Karpas-422 (cell line): ENCODE results near the gene CYP4F22. TPM values are rescaled to one million over a fixed set of nuclear protein-coding genes. Genes with fewer than 3 reads are reported as not detected.
"Not testable (repeated sequence)": the region's sequence is repeated elsewhere in the genome, so short reads cannot be mapped to it uniquely, and the experiment has no call there.

Experiments used
- DNase-seq: peaks from one replicate; pipeline ENCODE4 v3.0.0-alpha.2; 2015
- H2AFZ ChIP-seq: fragments of 200-600 bp; sonication (generic); 2 replicates; pipeline ENCODE4 v1.6.1; 2014; ENCODE audit warnings: antibody characterized with exemption, low read length, mixed read lengths
- H3K27ac ChIP-seq: fragments of 200-600 bp; sonication (generic); 2 replicates; pipeline ENCODE4 v1.5.1; 2014; ENCODE audit warnings: mild to moderate bottlenecking, low read length, moderate library complexity
- H3K27me3 ChIP-seq: fragments of 200-600 bp; sonication (generic); 2 replicates; pipeline ENCODE4 v1.6.1; 2014; ENCODE audit warnings: low read length, mixed read lengths
- H3K36me3 ChIP-seq: fragments of 200-600 bp; sonication (generic); 2 replicates; pipeline ENCODE4 v1.6.1; 2014; ENCODE audit warnings: low read length, mixed read lengths; ENCODE audit not compliant: insufficient read depth
- H3K4me1 ChIP-seq: fragments of 200-600 bp; sonication (generic); 2 replicates; pipeline ENCODE4 v1.6.1; 2014; ENCODE audit warnings: mild to moderate bottlenecking, low read length, mixed read lengths
- H3K4me2 ChIP-seq: fragments of 200-600 bp; sonication (generic); 2 replicates; pipeline ENCODE4 v1.6.1; 2014; ENCODE audit warnings: low read length, low read depth, mild to moderate bottlenecking; ENCODE audit not compliant: poor library complexity, severe bottlenecking
- H3K4me3 ChIP-seq: fragments of 200-600 bp; sonication (generic); 2 replicates; pipeline ENCODE4 v1.5.1; 2014; ENCODE audit warnings: mild to moderate bottlenecking, antibody characterized with exemption, low read length, mixed read lengths
- H3K79me2 ChIP-seq: fragments of 200-600 bp; sonication (generic); 2 replicates; pipeline ENCODE4 v1.6.1; 2014; ENCODE audit warnings: mild to moderate bottlenecking, low read length, mixed read lengths
- H3K9ac ChIP-seq: fragments of 200-600 bp; sonication (generic); 2 replicates; pipeline ENCODE4 v1.6.0; 2014; ENCODE audit warnings: low read length
- H3K9me2 ChIP-seq: fragments of 200-600 bp; sonication (generic), shearing (Covaris generic); replicated peaks from 2 replicates; pipeline ENCODE4 v1.6.0; 2014; ENCODE audit warnings: mild to moderate bottlenecking, low read length, moderate library complexity; ENCODE audit not compliant: insufficient read depth
- H3K9me3 ChIP-seq: fragments of 300-700, 200-600 bp; sonication (generic); 2 replicates; pipeline ENCODE4 v1.6.1; 2014; ENCODE audit warnings: low read length, mixed read lengths
- H4K20me1 ChIP-seq: fragments of 200-600 bp; sonication (generic); 2 replicates; pipeline ENCODE4 v1.6.1; 2014; ENCODE audit warnings: mild to moderate bottlenecking, antibody characterized with exemption, low read length, low read depth; ENCODE audit not compliant: insufficient read depth
- total RNA-seq: library from RNA; depleted of rRNA; stranded (reverse); fragments of >200 nt; shearing (Covaris generic); gene quantifications from 2 replicates; pipeline ENCODE4 v1.2.3, GENCODE V29; 2014; ENCODE audit warnings: low replicate concordance

The CYP4F22 gene
- total RNA-seq, 1 experiment from 2014 or later, result not detected

GRCh38 chr19:15525291-15525690 is 17.0 kb downstream of the CYP4F22 start:
- Histone ChIP-seq H3K36me3 (no peaks in the 10 kb centered on the region), H3K4me1 (no peaks in the 10 kb centered on the region), H3K4me3 (no peak overlapping the region), H3K4me2 (no peak overlapping the region), H3K9me3 (no peaks in the 10 kb centered on the region), H2AFZ (no peak overlapping the region), H3K9ac (no peak overlapping the region), H4K20me1 (no peaks in the 10 kb centered on the region), H3K9me2 (no peaks in the 10 kb centered on the region), H3K27ac (no peak overlapping the region), H3K79me2 (no peaks in the 10 kb centered on the region), H3K27me3 (no peaks in the 10 kb centered on the region)
- no peak for DNase-seq

GRCh38 chr19:15526408-15526807 is 18.1 kb downstream of the CYP4F22 start:
- H3K27me3 ChIP-seq, result no peaks in the 10 kb centered on the region
- no peak overlapping the region for H3K9ac ChIP-seq
- H3K9me2 ChIP-seq, result no peaks in the 10 kb centered on the region
- H4K20me1 ChIP-seq, result no peaks in the 10 kb centered on the region
- H3K4me1 ChIP-seq, result no peaks in the 10 kb centered on the region
- H3K36me3 ChIP-seq, result no peaks in the 10 kb centered on the region
- no peak overlapping the region for H3K27ac ChIP-seq
- no peaks in the 10 kb centered on the region for H3K9me3 ChIP-seq
- no peak overlapping the region for H3K4me3 ChIP-seq
- H3K79me2 ChIP-seq, result no peaks in the 10 kb centered on the region
- DNase-seq, result no peak
- H3K4me2 ChIP-seq, result no peak overlapping the region
- no peak overlapping the region for H2AFZ ChIP-seq

DNA sequence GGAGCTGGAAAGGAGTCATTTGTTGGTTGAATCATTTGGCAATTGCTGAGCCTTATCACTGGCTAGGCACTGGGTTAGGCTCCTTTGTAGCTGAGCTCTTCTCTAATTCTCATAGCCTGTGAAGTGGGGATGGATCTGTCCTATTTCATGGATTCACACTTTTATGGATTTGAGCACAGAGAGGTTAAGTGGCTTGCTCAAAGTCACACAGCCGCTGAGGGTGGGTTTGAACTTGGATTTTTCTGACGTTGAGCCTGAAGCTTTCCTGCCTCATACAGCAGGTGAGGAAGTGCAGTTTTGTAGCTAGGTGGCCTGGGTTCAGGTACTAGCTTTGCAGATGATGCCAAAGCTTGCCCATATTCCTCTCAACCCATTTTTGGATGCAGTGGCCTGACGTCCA is 19.4 kb downstream of the CYP4F22 start:
- Histone ChIP-seq H3K9me2 (no peaks in the 10 kb centered on the region), H4K20me1 (no peaks in the 10 kb centered on the region), H3K79me2 (no peaks in the 10 kb centered on the region), H3K4me1 (no peaks in the 10 kb centered on the region), H3K27ac (no peak overlapping the region), H3K36me3 (no peaks in the 10 kb centered on the region), H3K4me3 (no peak overlapping the region), H3K4me2 (no peak overlapping the region), H3K9me3 (no peaks in the 10 kb centered on the region), H3K27me3 (no peaks in the 10 kb centered on the region), H3K9ac (no peak overlapping the region), H2AFZ (no peak overlapping the region)
- DNase-seq, result no peak

DNA sequence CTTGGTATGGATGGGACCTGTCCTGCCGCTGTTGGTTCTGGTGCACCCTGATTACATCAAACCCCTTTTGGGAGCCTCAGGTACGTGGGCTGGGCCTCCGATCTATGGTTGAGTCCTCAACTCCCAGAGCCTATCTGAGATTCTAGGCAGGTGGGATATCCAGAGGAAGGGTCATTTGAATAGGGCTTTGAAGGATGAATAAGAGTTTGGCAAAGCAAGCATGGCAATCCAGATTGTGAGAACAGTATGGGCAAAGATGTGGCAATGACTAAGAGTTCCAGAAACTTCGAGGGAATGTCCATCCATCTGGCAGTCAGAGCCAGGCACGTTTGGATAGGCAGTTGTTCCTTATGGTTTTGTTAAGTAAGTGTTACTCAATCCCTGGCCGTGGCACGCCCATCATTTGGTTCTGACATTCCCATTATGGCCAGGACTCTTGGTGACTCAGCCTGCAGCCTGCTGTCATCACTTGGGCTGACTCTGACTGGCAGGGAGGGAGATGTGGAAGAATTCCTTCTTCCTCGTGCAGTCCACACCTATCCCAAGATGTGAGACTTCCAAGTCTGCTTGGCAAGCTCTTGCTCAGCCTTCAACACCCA is 21.5 kb downstream of the CYP4F22 start:
- no peaks in the 10 kb centered on the region for H3K9me2 ChIP-seq
- H3K79me2 ChIP-seq, result no peaks in the 10 kb centered on the region
- H3K27me3 ChIP-seq, result no peaks in the 10 kb centered on the region
- H3K9me3 ChIP-seq, result no peaks in the 10 kb centered on the region
- no peaks in the 10 kb centered on the region for H3K4me1 ChIP-seq
- H3K9ac ChIP-seq, result no peak overlapping the region
- no peaks in the 10 kb centered on the region for H4K20me1 ChIP-seq
- H3K27ac ChIP-seq, result no peak overlapping the region
- no peaks in the 10 kb centered on the region for H3K36me3 ChIP-seq
- DNase-seq, result no peak
- H2AFZ ChIP-seq, result no peak overlapping the region
- H3K4me3 ChIP-seq, result no peak overlapping the region
- no peak overlapping the region for H3K4me2 ChIP-seq

DNA sequence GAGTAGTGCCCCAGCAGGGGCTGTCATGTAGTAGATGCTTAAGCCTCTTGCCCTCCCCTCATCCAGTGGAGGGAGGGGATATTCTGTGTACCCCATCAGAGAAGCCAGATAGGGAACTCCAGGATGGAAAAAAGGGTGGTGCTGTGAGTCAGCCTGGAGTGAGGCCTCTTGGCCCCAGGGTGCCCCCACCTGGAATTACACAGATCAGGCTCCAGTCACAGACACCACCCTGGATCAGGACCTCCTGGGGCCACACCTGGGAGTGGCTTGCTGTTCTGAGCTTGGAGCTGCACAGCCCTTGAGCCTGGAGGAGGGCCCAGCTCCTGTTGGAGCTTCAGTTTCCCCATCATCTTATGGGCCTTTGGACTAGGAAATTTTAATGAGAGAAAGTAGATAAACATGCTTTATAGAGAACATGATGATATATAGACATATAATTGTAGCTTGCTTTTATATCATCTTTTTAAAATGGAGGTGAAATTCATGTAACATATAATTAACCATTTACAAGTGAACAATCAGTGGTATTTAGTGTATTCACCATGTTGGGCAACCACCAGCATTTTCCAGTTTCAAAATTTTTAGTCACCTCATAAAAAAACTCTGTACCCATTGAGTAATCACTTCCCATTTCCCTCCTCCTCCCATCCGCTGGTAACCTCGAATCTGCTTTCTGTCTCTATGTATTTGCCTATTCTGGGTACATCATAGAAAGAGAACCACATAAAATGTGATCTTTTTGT is 24.6 kb downstream of the CYP4F22 start:
- Histone ChIP-seq H3K9ac (no peak overlapping the region), H3K79me2 (no peaks in the 10 kb centered on the region), H4K20me1 (no peaks in the 10 kb centered on the region), H3K9me2 (no peaks in the 10 kb centered on the region), H3K4me3 (no peak overlapping the region), H3K4me2 (no peak overlapping the region), H3K36me3 (no peaks in the 10 kb centered on the region), H2AFZ (no peak overlapping the region), H3K27ac (no peak overlapping the region), H3K4me1 (no peaks in the 10 kb centered on the region), H3K9me3 (no peaks in the 10 kb centered on the region), H3K27me3 (no peaks in the 10 kb centered on the region)
- no peak for DNase-seq

GRCh38 chr19:15533522-15533830 is 25.2 kb downstream of the CYP4F22 start:
- H3K9me2 ChIP-seq, H3K4me3 ChIP-seq, DNase-seq, H3K4me1 ChIP-seq, H3K9me3 ChIP-seq, H2AFZ ChIP-seq, H3K36me3 ChIP-seq, H3K4me2 ChIP-seq, H3K27me3 ChIP-seq, H3K27ac ChIP-seq, H4K20me1 ChIP-seq, H3K79me2 ChIP-seq, H3K9ac ChIP-seq: not testable (repeated sequence)

DNA sequence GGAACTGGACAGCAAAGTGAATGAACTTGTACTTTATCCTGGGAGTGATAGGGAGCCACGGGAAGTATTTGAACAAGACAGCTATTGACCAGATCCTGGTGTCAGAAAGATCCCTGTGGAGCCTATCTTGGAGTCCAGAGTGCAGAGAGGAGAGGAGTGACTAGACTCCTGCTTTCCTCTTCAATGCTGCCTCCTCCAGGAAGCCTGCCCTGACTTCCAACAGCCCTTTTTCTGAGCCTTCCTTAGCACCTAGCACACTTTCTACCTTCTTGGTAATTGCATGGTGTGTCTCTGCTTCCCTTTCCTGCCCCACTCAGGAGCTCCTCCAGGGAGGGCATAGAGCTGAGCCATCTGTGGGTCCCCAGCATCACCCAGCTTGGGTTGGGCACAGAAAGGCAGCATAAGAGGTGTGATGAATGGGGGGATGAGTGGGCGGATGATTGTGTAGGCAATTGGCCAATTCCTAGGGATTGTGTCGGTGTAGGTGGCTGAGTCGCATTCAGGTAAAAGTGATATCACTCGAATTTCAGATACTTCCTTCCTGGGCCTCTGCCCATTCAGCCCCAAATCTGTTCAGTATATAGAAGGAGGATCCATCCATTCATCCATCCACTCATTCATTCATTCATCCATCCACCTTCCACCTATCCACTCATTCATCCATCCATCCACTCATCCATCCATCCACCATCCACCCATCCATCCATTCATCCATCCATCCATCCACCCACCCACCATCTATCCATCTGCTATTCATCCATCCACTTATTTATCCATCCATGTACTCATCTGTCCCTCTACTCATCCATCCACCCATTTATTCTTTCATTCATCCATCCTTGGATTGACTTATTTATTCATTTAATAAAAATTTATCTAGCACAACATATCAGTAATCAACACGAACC is 26.9 kb downstream of the CYP4F22 start:
- DNase-seq, result no peak
- no peaks in the 10 kb centered on the region for H3K9me2 ChIP-seq
- no peaks in the 10 kb centered on the region for H3K36me3 ChIP-seq
- no peak overlapping the region for H3K4me2 ChIP-seq
- H3K27ac ChIP-seq, result no peak overlapping the region
- H3K79me2 ChIP-seq, result no peaks in the 10 kb centered on the region
- H3K9ac ChIP-seq, result no peak overlapping the region
- H2AFZ ChIP-seq, result no peak overlapping the region
- no peak overlapping the region for H3K4me3 ChIP-seq
- H3K9me3 ChIP-seq, result no peaks in the 10 kb centered on the region
- no peaks in the 10 kb centered on the region; the same call in 1 of the 2 replicates for H3K4me1 ChIP-seq
- H3K27me3 ChIP-seq, result no peaks in the 10 kb centered on the region
- no peaks in the 10 kb centered on the region for H4K20me1 ChIP-seq

DNA sequence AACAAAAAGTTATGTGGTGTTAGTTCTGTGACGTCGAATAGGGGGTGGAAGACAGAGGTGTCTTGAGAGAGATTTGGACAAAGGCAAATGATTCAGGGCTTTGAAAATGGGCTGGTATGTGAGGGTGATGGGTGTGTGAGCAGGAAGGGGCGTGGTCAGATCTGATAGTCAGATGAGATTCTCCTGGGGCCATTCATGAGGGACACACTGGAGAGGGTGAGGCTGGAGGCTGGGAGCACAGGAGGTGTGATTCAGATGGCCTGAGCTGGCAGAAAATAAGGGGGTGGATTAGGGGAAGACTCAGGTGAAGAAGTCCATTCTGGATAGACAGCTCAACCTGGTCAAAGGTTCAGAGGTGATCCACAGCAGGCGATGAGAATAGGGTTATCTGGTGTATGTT is 28.0 kb downstream of the CYP4F22 start:
- H4K20me1 ChIP-seq, result no peaks in the 10 kb centered on the region
- no peaks in the 10 kb centered on the region for H3K36me3 ChIP-seq
- H3K27ac ChIP-seq, result no peak overlapping the region
- no peak overlapping the region for H3K4me3 ChIP-seq
- no peaks in the 10 kb centered on the region for H3K9me3 ChIP-seq
- H3K79me2 ChIP-seq, result no peaks in the 10 kb centered on the region
- H2AFZ ChIP-seq, result no peak overlapping the region
- no peak for DNase-seq
- no peaks in the 10 kb centered on the region for H3K9me2 ChIP-seq
- no peaks in the 10 kb centered on the region for H3K27me3 ChIP-seq
- H3K4me1 ChIP-seq, result no peaks in the 10 kb centered on the region; the same call in 1 of the 2 replicates
- H3K9ac ChIP-seq, result no peak overlapping the region
- H3K4me2 ChIP-seq, result no peak overlapping the region
